H1 (cell line): ENCODE measurements around the gene PTPMT1. TPM values are rescaled to one million over a fixed set of nuclear protein-coding genes. Genes with fewer than 3 reads are reported as not detected.

Experiments used
- CTCF ChIA-PET: fragments of 300-600 bp; sonication (Branson Sonifier 250); formaldehyde crosslinking; loops from one replicate; lab custom pipeline; 2021; ENCODE audit not compliant: partially characterized antibody; lab: Charles Lee
- POLR2A ChIA-PET: fragments of 300-600 bp; sonication (Branson Sonifier 250); formaldehyde crosslinking; loops from one replicate; lab custom pipeline; 2021; ENCODE audit warnings: inconsistent platforms; ENCODE audit not compliant: partially characterized antibody; lab: Charles Lee
- DNase-seq, 2 experiments: peaks; one replicate each; pipeline versions ENCODE4 v3.0.0 to v3.0.0-alpha.2; 2010 to 2022; ENCODE audit warnings: low spot score in 2 of 2, low read depth in 1 of 2, mixed read lengths in 1 of 2
- FAIRE-seq: peaks from 2 replicates; lab custom pipeline; 2011; peaks lifted over from hg19 to GRCh38; lab: Jason Lieb, UNC
- H2AFZ ChIP-seq: 2 replicates; pipeline ENCODE4 v1.8.1; 2012; ENCODE audit warnings: low read length, inconsistent platforms
- H2AK5ac ChIP-seq: 2 replicates; pipeline ENCODE4 v1.6.1; 2013; ENCODE audit warnings: low read depth, low read length
- H2BK120ac ChIP-seq: replicated peaks from 2 replicates; pipeline ENCODE3; 2013; ENCODE audit warnings: low read depth, low read length, inconsistent platforms
- H2BK12ac ChIP-seq: 2 replicates; pipeline ENCODE4 v1.6.1; 2013; ENCODE audit warnings: low read depth, low read length
- H2BK15ac ChIP-seq: 2 replicates; pipeline ENCODE4 v1.6.1; 2013; ENCODE audit warnings: low read length
- H2BK20ac ChIP-seq: 2 replicates; pipeline ENCODE4 v1.6.1; 2013; ENCODE audit warnings: low read length
- H2BK5ac ChIP-seq: 2 replicates; pipeline ENCODE4 v1.6.1; 2013; ENCODE audit warnings: low read depth, low read length
- H3K14ac ChIP-seq: 2 replicates; pipeline ENCODE4 v1.6.1; 2013; ENCODE audit warnings: inconsistent platforms; ENCODE audit not compliant: insufficient read length
- H3K18ac ChIP-seq: 2 replicates; pipeline ENCODE4 v1.6.1; 2013; ENCODE audit warnings: low read length; ENCODE audit errors: extremely low read depth
- H3K23ac ChIP-seq: 2 replicates; pipeline ENCODE4 v1.6.1; 2013; ENCODE audit warnings: inconsistent platforms; ENCODE audit not compliant: insufficient read length
- H3K23me2 ChIP-seq: 2 replicates; pipeline ENCODE4 v1.6.1; 2013; ENCODE audit warnings: low read depth, low read length
- H3K27ac ChIP-seq: 2 replicates; pipeline ENCODE4 v1.6.1; 2011; ENCODE audit warnings: low read depth, low read length, inconsistent platforms
- H3K27me3 ChIP-seq, 4 experiments: replicated peaks in 1 of 4; 1 replicate in 1 of 4; 2 replicates in 3 of 4; pipeline versions ENCODE4 v1.6.1 to v1.8.1; 2011 to 2013; ENCODE audit warnings: low read length in 3 of 4, mild to moderate bottlenecking in 3 of 4, inconsistent platforms in 2 of 4, mixed read lengths in 2 of 4, moderate library complexity in 1 of 4; ENCODE audit not compliant: control insufficient read depth in 3 of 4, insufficient read depth in 3 of 4; ENCODE audit errors: extremely low read depth in 1 of 4
- H3K36me3 ChIP-seq, 4 experiments: 2 replicates each; pipeline versions ENCODE4 v1.6.1 to v1.8.1; 2011 to 2013; ENCODE audit warnings: mild to moderate bottlenecking in 4 of 4, low read length in 3 of 4, moderate library complexity in 2 of 4, control low read depth in 1 of 4, inconsistent platforms in 1 of 4; ENCODE audit not compliant: insufficient read depth in 4 of 4, control insufficient read depth in 2 of 4
- H3K4ac ChIP-seq: replicated peaks from 2 replicates; pipeline ENCODE3; 2013; ENCODE audit warnings: low read length, low read depth, mixed read lengths, inconsistent platforms; ENCODE audit not compliant: insufficient read length
- H3K4me1 ChIP-seq, 4 experiments: replicated peaks in 1 of 4; 1 replicate in 1 of 4; 2 replicates in 3 of 4; pipeline versions ENCODE4 v1.6.1 to v1.8.1; 2011 to 2013; ENCODE audit warnings: low read length in 3 of 4, inconsistent platforms in 2 of 4, mixed read lengths in 1 of 4; ENCODE audit not compliant: insufficient read depth in 4 of 4, control insufficient read depth in 3 of 4
- H3K4me2 ChIP-seq, 2 experiments: 2 replicates each; pipeline versions ENCODE4 v1.6.1 to v1.8.1; 2011 to 2013; ENCODE audit warnings: low read depth in 2 of 2, low read length in 2 of 2, control low read depth in 1 of 2, inconsistent platforms in 1 of 2, mild to moderate bottlenecking in 1 of 2; ENCODE audit not compliant: insufficient read depth in 1 of 2
- H3K4me3 ChIP-seq, 4 experiments: fragments of 200-600, 300-600 bp in 1 of 4; sonication (generic), shearing (Covaris generic), sonication (Bioruptor Twin) in 1 of 4; 2 replicates each; pipeline versions ENCODE4 v1.5.1 to v1.8.1; 2011 to 2016; ENCODE audit warnings: low read length in 4 of 4, low read depth in 3 of 4, control low read depth in 2 of 4, inconsistent platforms in 2 of 4, mild to moderate bottlenecking in 2 of 4, mixed read lengths in 1 of 4, moderate library complexity in 1 of 4; ENCODE audit not compliant: insufficient read depth in 2 of 4; ENCODE audit errors: extremely low read depth in 1 of 4
- H3K56ac ChIP-seq: replicated peaks from 2 replicates; pipeline ENCODE3; 2013; ENCODE audit warnings: low read depth, mild to moderate bottlenecking, mixed read lengths, low read length, inconsistent platforms; ENCODE audit not compliant: insufficient read length
- H3K79me1 ChIP-seq: 2 replicates; pipeline ENCODE4 v1.6.1; 2013; ENCODE audit warnings: low read depth, low read length, control low read depth
- H3K79me2 ChIP-seq, 2 experiments: 2 replicates each; pipeline versions ENCODE4 v1.6.1 to v1.8.1; 2012 to 2013; ENCODE audit warnings: low read length in 2 of 2, mild to moderate bottlenecking in 2 of 2, inconsistent platforms in 1 of 2; ENCODE audit not compliant: insufficient read depth in 2 of 2, control insufficient read depth in 1 of 2
- H3K9ac ChIP-seq, 4 experiments: replicated peaks in 1 of 4; 1 replicate in 1 of 4; 2 replicates in 3 of 4; pipeline versions ENCODE4 v1.6.1 to v1.8.1; 2011 to 2013; ENCODE audit warnings: low read depth in 3 of 4, low read length in 3 of 4, control low read depth in 2 of 4, mild to moderate bottlenecking in 2 of 4, moderate library complexity in 2 of 4, inconsistent platforms in 1 of 4; ENCODE audit errors: extremely low read depth in 1 of 4
- H3K9me3 ChIP-seq, 2 experiments: 2 replicates each; pipeline versions ENCODE4 v1.6.1 to v1.8.1; 2012 to 2013; ENCODE audit warnings: mild to moderate bottlenecking in 2 of 2, moderate library complexity in 2 of 2, control low read depth in 1 of 2, inconsistent platforms in 1 of 2, low read depth in 1 of 2, low read length in 1 of 2, mixed read lengths in 1 of 2; ENCODE audit not compliant: insufficient read depth in 2 of 2
- H4K20me1 ChIP-seq, 2 experiments: replicated peaks in 1 of 2; 2 replicates each; pipeline versions ENCODE3 to v1.8.1; 2011 to 2013; ENCODE audit warnings: inconsistent platforms in 2 of 2, low read length in 2 of 2, mild to moderate bottlenecking in 1 of 2; ENCODE audit not compliant: insufficient read depth in 2 of 2, control insufficient read depth in 1 of 2
- H4K5ac ChIP-seq: 2 replicates; pipeline ENCODE4 v1.6.1; 2013; ENCODE audit warnings: low read length, low read depth, mixed read lengths, inconsistent platforms; ENCODE audit not compliant: insufficient read length
- H4K8ac ChIP-seq: 2 replicates; pipeline ENCODE4 v1.8.0; 2013; ENCODE audit warnings: mild to moderate bottlenecking, moderate library complexity, low read length, inconsistent platforms; ENCODE audit not compliant: insufficient read depth; ENCODE audit errors: extremely low read depth
- H4K91ac ChIP-seq: replicated peaks from 2 replicates; pipeline ENCODE3; 2013; ENCODE audit warnings: low read length, mixed read lengths, inconsistent platforms; ENCODE audit not compliant: insufficient read length
- ATF2 ChIP-seq: IDR thresholded peaks from 2 replicates; pipeline ENCODE4 v1.6.1; 2012; ENCODE audit warnings: low read length, inconsistent platforms
- EGR1 ChIP-seq: IDR thresholded peaks from 2 replicates; pipeline ENCODE4 v1.6.1; 2011; ENCODE audit warnings: low read depth, low read length, borderline replicate concordance
- KDM1A ChIP-seq: fragments of 200-600, 300-600 bp; sonication (generic); IDR thresholded peaks from 2 replicates; pipeline ENCODE4 v1.7.1; 2016; ENCODE audit warnings: mild to moderate bottlenecking, low read length, borderline replicate concordance
- KDM5A ChIP-seq: fragments of 200-600 bp; IDR thresholded peaks from 2 replicates; pipeline ENCODE4 v1.7.1; 2012; ENCODE audit warnings: mild to moderate bottlenecking, low read length, inconsistent platforms, mixed read lengths
- MAFK ChIP-seq: IDR thresholded peaks from 2 replicates; pipeline ENCODE4 v1.6.1; 2012; ENCODE audit warnings: low read depth, mild to moderate bottlenecking, improper control_type of control experiment, low read length
- NANOG ChIP-seq: IDR thresholded peaks from 2 replicates; pipeline ENCODE4 v1.6.1; 2011; ENCODE audit warnings: low read length, low read depth, mild to moderate bottlenecking, inconsistent platforms; ENCODE audit not compliant: insufficient read depth, poor library complexity, severe bottlenecking
- NRF1 ChIP-seq: IDR thresholded peaks from 2 replicates; pipeline ENCODE4 v1.6.1; 2011; ENCODE audit warnings: mild to moderate bottlenecking, low read depth, low read length, improper control_type of control experiment
- SP2 ChIP-seq: IDR thresholded peaks from 2 replicates; pipeline ENCODE4 v1.6.1; 2012; ENCODE audit warnings: mild to moderate bottlenecking, low read length, inconsistent platforms
- polyA plus RNA-seq, 7 experiments: library from polyadenylated mRNA; depleted of rRNA in 3 of 7; stranded (reverse) in 5 of 7; unstranded in 2 of 7; fragments of >200 nt in 5 of 7; fragments of 200-250 nt in 2 of 7; gene quantifications; 1 replicate in 5 of 7; 2 replicates in 1 of 7; 4 replicates in 1 of 7; pipeline versions ENCODE4 v1.2.1 to v1.2.3, GENCODE V29; 2011 to 2013; ENCODE audit warnings: missing spikeins in 2 of 7, mixed read lengths in 2 of 7
- total RNA-seq: library from RNA; stranded (reverse); fragmentation: NEBNext Ultra II Directional; extraction: Animal tissue kit (Norgen Biotek cat#: 25700); gene quantifications from 2 replicates; pipeline ENCODE4 v1.2.1, GENCODE V29; 2021

The PTPMT1 gene
- total and polyA plus RNA-seq, 2 of the 8 experiments (the other 6 are each of a cell fraction or from before 2014, with no cell fraction given): 44.8 to 105 TPM

GRCh38 chr11:47615249-47615648 lies 49.9 kb downstream of the PTPMT1 start:
- TF ChIP-seq NANOG: no peak
- no peak for TF ChIP-seq MAFK
- no peak for TF ChIP-seq ATF2
- TF ChIP-seq KDM5A: no peak
- no peak for TF ChIP-seq EGR1
- TF ChIP-seq KDM1A: no peak
- TF ChIP-seq NRF1: no peak
- no peak for TF ChIP-seq SP2
- Histone ChIP-seq H4K5ac (no peak overlapping the region), H2BK5ac (no peak overlapping the region), H3K56ac (no peak overlapping the region), H3K27ac (no peak overlapping the region), H2BK20ac (no peak overlapping the region), H3K36me3 (peaks cover 2 to 15% (median 8%) of the 10 kb centered on the region in 4 experiments; a peak in 6 of 8 replicates), H2AK5ac (no peak overlapping the region), H2BK15ac (no peak overlapping the region), H2BK120ac (no peak overlapping the region), H3K4me1 (no peaks in the 10 kb centered on the region), H3K27me3 (no peaks in the 10 kb centered on the region), H3K4me2 (no peak overlapping the region), H3K4ac (no peak overlapping the region), H3K4me3 (no peak overlapping the region), H3K14ac (no peak overlapping the region), H3K9ac (no peak overlapping the region), H3K23ac (no peak overlapping the region), H3K9me3 (no peaks in the 10 kb centered on the region), H2AFZ (no peak overlapping the region), H4K8ac (no peak overlapping the region), H4K91ac (no peak overlapping the region), H3K79me2 (no peaks in the 10 kb centered on the region), H3K79me1 (no peaks in the 10 kb centered on the region), H3K18ac (no peak overlapping the region), H4K20me1 (no peaks in the 10 kb centered on the region), H3K23me2 (no peaks in the 10 kb centered on the region), H2BK12ac (no peak overlapping the region)
- ChIA-PET CTCF (interaction anchor here (0.7 kb wide), 1 partner anchor 92 kb away, joined by 3 read pairs; no protein-coding TSS in a partner anchor), POLR2A (interaction anchor here (1.3 to 3.4 kb wide), 6 partner anchors 9 to 42 kb away, joined by 5 to 16 read pairs (median 8); partner anchors contain the start of genes C1QTNF4, KBTBD4 and NDUFS3)
- DNase-seq (no peak), FAIRE-seq (no peak)
